Measurements from ENCODE around the gene CDC42BPG.

CDC42BPG gene

DNA sequence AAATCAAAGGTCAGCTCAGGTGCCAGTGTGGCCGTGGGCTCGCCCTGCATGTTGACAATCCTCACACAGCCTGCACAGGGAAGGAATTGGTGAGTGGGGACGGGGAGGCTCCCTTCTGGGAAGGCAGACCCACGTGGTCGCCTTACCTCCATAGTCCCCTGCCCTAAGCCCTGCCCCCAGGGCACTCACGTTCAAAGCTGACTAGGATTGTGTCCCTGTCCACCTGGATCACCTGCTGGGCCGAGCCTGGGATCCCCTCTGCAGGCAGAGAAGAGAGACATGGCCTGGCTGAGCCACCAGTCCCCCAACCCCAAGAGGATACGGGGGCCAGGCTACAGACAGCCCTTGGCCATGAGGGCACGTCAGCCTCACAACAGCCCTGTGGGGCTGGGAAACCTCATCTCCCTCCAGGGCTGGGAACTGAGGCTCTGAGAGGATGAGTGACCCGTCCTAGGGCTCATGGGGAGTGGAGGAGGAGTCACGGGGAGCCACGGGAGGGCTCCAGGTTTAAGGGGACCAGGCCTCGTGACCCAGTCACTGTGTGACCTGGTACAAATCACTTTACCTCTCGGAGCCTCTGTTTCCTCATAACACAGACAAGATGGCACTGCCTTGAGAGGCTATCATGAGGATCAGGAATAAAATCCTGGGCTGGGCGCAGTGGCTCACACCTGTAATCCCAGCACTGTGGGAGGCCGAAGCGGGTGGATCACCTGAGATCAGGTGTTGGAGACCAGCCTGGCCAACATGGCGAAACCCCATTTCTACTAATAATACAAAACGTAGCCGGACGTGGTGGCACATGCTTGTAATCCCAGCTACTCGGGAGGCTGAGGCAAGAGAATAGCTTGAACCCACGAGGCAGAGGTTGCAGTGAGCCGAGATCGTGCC is 54.0 kb downstream of the CDC42BPG start:
- Mint-ChIP-seq H3K36me3 (peaks cover 40% of the 10 kb centered on the region), H3K27me3 (no peaks in the 10 kb centered on the region), H3K4me3 (no peak overlapping the region), H3K4me1 (peaks cover 27% of the 10 kb centered on the region), H3K27ac (peak overlapping the region; percentile 39), H3K9me3 (no peaks in the 10 kb centered on the region)
- CTCF ChIA-PET: interaction anchor here (0.8 kb wide), 1 partner anchor 12 kb away, joined by 3 read pairs; the partner anchor contains the start of gene SF1
- no peak for DNase-seq

- H3K9me3 Mint-ChIP-seq: no peaks in the 10 kb centered on the region
- peaks cover 22% of the 10 kb centered on the region for H3K4me1 Mint-ChIP-seq
- H3K36me3 Mint-ChIP-seq: peaks cover 34% of the 10 kb centered on the region
- H3K4me3 Mint-ChIP-seq: no peak overlapping the region
- no peaks in the 10 kb centered on the region for H3K27me3 Mint-ChIP-seq
- DNase-seq: no peak
- CTCF ChIA-PET: no interaction called here
- H3K27ac Mint-ChIP-seq: no peak overlapping the region
Observed at GRCh38 chr11:64789331-64790204, 54.9 kb downstream of the CDC42BPG start.

DNA sequence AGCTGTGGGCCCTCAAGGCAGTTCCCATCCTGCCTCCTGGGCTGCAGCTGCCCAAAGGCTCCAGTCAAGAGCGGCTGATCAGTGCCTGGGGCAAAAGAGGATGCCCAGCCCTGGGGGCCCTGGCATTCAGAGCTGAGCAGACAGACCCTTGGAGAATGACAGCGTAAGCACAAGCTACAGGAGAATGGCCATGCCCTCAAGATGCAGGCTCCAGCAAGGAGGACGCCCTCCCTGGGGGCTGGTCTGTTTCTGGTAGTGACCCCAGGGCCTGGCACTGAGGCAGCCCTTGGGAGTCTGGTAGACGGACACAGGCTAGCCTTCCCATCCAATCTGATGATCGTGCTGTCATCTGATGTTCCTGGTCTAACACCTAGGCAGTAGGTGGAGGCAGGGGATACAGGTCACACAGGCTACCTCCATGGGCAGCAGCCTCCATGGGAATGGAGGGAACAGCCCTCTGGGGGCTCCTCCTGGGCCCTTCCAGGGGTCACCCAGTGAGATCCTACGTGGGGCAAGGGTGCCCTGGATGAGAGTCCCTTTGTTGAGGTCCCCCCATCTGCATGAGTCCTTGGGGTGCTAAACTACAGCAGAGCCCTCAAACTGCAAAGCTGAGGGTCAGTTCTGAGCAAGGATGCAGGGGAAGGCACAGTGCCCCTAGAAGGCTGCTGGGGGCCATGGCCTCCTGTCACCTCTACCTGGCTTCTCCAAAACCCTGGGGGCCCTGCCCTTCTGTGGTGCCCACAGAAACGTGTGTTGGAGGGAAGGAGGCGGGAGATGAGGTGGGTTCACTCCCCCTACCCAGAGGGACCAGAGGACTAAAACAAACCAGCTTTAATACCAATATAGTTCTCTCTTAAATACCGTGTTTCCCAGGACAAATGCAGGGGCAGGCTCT is 55.9 kb downstream of the CDC42BPG start:
- Mint-ChIP-seq H3K27ac (no peak overlapping the region), H3K4me3 (no peak overlapping the region), H3K9me3 (no peaks in the 10 kb centered on the region), H3K27me3 (no peaks in the 10 kb centered on the region), H3K36me3 (peaks cover 27% of the 10 kb centered on the region), H3K4me1 (peaks cover 13% of the 10 kb centered on the region)
- DNase-seq: peak; percentile 17
- CTCF ChIA-PET: interaction anchor here (0.6 to 1.3 kb wide), 6 partner anchors 10 to 106 kb away, joined by 3 to 5 read pairs (median 4); partner anchors contain the start of gene MAP4K2

DNA sequence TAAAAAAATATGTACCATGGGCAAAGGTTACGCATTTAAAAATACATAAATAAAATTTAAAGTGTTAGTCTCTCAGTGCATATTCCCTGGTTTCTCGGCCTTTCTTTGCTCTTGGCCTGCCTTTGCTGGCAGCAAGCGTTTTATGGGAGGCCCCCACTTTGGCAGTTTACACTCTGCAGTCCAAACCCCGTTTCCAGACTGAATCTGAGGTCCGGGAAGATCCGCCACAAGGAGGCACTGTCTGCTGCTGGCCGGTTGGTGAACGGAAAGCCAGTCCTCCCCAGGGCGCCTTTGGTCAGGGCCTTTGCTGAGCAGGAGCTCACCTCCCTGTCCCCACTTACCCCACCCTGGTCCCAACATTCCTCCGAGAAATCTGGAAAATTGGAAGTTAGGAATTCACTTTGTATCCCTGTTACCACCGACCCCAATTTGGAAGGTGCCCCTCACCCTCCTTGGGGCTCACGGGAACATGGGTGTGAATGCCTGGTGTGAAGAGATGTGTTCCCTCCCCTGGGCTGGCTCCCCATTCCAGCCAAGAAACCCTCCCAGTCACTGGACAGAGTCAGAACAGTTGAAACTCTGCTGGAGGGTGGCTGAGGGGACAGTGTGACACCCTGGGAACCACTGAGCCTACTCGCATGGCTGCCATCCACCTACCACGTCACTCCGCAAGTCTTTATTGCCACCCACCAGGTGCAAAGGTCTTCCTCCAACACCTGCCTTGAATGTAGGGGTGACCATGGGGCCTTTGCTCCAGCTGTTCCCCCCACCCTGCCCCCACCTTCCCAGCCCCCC is 56.7 kb downstream of the CDC42BPG start:
- Mint-ChIP-seq H3K36me3 (peaks cover 26% of the 10 kb centered on the region), H3K4me3 (no peak overlapping the region), H3K4me1 (peaks cover 5% of the 10 kb centered on the region), H3K9me3 (no peaks in the 10 kb centered on the region), H3K27me3 (no peaks in the 10 kb centered on the region), H3K27ac (peak overlapping the region; percentile 51)
- peak; percentile 76 for DNase-seq
- CTCF ChIA-PET: interaction anchor here (0.6 to 1.3 kb wide), 7 partner anchors 10 to 107 kb away, joined by 3 to 5 read pairs (median 4); partner anchors contain the start of gene MAP4K2

DNA sequence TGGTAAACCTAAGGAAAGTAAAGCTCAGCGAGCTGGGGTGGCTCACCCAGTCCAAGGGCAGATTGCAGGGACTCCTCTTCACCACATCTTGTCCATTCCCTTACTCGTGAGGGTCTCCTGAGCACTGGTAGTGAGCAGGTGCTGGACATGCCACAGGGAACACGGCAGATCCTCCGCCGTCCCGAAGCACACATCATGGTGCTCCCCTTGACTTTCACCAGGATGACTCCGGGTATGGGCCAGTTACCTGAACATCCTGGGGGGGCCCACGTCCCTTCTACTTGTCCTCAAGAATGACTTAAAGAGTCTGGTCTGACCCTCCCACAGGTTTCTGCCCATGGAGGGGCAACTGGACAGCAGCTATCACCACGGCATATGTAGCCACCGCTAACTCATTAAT is 58.1 kb downstream of the CDC42BPG start:
- H3K27ac Mint-ChIP-seq: no peak overlapping the region
- no peaks in the 10 kb centered on the region for H3K9me3 Mint-ChIP-seq
- no peak overlapping the region for H3K4me3 Mint-ChIP-seq
- peaks cover 3% of the 10 kb centered on the region for H3K4me1 Mint-ChIP-seq
- no peaks in the 10 kb centered on the region for H3K27me3 Mint-ChIP-seq
- CTCF ChIA-PET: interaction anchor here (1.0 to 1.1 kb wide), 2 partner anchors 101 to 529 kb away, joined by 3 read pairs; no protein-coding TSS in a partner anchor
- H3K36me3 Mint-ChIP-seq: peaks cover 24% of the 10 kb centered on the region
- peak; percentile 18 for DNase-seq

DNA sequence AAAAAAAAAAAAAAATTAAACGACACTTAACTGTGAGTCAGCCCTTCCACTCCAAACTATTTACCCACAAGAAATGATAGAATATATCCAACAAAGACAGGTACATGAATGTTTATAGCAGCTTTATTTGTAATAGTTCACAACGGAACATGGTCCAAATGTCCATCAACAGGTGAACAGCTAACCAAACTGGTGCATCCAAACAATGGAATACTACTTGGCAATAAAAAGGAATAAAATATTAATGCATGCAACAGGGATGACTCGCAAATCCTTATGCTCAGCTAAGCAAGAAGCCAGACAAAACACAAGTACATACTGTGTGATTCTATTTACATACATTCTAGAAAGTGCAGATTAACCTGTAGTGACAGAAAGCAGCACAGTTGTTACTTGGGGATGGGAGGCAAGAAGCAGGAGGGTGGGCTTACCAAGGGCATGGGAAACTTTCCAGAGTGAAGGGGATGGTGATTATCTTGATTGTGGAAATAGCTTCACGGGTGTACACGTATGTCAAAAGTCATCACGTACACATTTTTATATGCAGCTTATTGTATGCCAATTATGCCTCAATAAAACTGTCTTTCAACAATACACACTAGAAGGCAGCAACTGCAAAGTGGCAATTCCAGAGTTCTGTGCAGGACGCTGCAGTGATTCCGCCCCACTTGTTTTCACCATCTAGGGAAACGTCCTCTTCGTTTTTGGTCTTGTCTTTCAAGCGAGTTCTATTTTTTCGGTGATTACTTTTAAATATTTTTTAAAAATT is 59.5 kb downstream of the CDC42BPG start:
- no peaks in the 10 kb centered on the region for H3K27me3 Mint-ChIP-seq
- DNase-seq: no peak
- H3K36me3 Mint-ChIP-seq: peaks cover 23% of the 10 kb centered on the region
- no peak overlapping the region for H3K4me3 Mint-ChIP-seq
- CTCF ChIA-PET: interaction anchor here (0.8 to 1.4 kb wide), 3 partner anchors 10 to 325 kb away, joined by 3 to 4 read pairs (median 4); no protein-coding TSS in a partner anchor
- H3K27ac Mint-ChIP-seq: no peak overlapping the region
- H3K9me3 Mint-ChIP-seq: no peaks in the 10 kb centered on the region
- H3K4me1 Mint-ChIP-seq: peaks cover 16% of the 10 kb centered on the region

DNA sequence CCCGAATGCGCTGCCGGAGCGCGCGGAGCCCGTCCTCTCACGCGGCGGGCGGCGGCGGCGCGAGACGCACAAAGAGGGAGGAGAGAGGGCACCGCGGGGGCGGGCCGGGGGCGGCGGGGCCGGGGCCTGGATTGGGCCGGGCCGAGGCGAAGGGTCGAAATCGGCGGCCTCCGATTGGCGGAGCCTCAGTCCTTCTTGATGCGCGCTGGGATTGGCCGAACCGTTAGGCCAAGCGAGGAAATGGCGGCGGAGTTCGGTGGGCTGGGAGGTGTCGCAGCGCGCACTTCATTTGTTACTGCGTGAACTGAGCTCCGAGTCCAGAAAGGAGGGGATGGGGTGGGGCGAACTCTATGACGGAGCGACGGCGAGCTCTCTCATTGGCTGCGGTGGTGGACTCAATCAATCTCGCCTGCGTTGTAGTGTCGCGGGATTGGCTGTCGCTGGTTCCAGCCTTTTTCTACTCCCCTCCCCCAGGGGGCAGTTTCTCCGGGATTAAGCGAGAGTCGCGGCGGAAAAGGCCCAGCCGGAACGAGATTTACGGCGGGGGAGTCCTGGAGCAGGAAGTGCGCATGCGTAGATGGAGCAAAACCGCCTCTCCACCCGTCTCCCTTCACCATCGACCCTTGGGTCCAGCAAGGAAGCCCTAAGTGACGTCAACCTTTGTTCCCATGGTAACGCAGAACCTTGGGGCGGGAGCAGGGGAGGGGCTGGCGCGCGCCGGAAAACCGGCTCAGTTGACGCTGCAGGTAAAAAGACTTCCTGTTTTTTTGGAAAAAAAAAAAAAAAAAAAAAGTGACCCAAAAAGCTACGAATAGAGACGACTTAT is 65.8 kb downstream of the CDC42BPG start, which contains the start of gene SF1:
Gene SF1, minus strand, starts transcription at position 70 of the 826 bp plus-strand sequence. CDS start 150 bp downstream, outside the sequence.
- H3K9me3 Mint-ChIP-seq: no peaks in the 10 kb centered on the region
- H3K4me3 Mint-ChIP-seq: peak within 1 kb of the TSS; percentile 96
- H3K27me3 Mint-ChIP-seq: no peaks in the 10 kb centered on the region
- peak; percentile 100 for DNase-seq
- peaks cover 48% of the 10 kb centered on the region for H3K36me3 Mint-ChIP-seq
- H3K27ac Mint-ChIP-seq: peak within 1 kb of the TSS; percentile 100
- CTCF ChIA-PET: interaction anchor here (0.9 to 6.2 kb wide), 6 partner anchors 11 to 65 kb away, joined by 3 to 39 read pairs (median 3); partner anchors contain the start of gene RASGRP2
- H3K4me1 Mint-ChIP-seq: peaks cover 57% of the 10 kb centered on the region

- peak overlapping the region; percentile 86 for H3K4me3 Mint-ChIP-seq
- CTCF ChIA-PET: interaction anchor here (0.9 to 6.2 kb wide), 6 partner anchors 10 to 66 kb away, joined by 3 to 39 read pairs (median 3); partner anchors contain the start of gene RASGRP2
- DNase-seq: no peak
- H3K9me3 Mint-ChIP-seq: no peaks in the 10 kb centered on the region
- H3K36me3 Mint-ChIP-seq: peaks cover 53% of the 10 kb centered on the region
- H3K27ac Mint-ChIP-seq: peak overlapping the region; percentile 100
- H3K4me1 Mint-ChIP-seq: peaks cover 62% of the 10 kb centered on the region
- no peaks in the 10 kb centered on the region for H3K27me3 Mint-ChIP-seq
Observed at GRCh38 chr11:64778223-64778472, 66.3 kb downstream of the CDC42BPG start.

DNA sequence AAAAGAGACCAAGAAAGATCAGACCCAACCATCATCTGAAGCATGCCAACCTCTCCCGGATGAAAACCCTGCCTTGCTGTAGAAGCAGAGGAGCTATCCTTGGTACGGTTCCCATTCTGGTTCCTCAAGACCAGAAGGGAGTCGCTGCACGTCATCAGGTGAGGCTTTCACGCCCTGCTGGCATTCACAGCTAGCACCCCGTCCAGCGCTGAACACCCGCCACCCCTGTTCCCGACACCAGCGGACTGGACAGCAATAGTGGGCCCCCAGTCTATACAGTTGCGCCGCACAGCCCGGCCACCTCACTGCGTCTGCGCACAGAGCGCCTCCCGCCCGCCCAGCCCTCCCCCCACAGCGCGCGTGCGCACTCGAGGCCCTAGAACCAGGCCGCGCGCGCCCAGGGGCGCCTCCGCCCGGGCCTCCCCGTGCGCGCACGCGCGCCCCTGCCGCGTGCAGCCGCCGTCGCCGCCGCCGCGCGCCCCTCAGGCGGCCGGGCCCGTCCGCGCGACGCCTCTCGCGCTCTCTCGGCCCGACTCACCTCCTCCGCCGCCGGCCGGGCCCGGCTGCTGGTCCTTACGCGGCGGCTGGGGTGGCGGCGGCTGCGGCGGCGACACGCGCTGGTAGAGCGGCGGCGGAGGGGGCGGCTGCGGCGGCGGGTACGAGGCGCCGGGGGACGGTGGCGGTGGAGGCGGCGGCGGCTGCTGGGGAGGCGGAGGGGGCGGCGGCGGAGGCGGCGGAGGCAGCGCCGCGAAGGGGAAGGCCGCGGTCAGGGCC is 66.8 kb downstream of the CDC42BPG start:
- H3K9me3 Mint-ChIP-seq: no peaks in the 10 kb centered on the region
- peaks cover 67% of the 10 kb centered on the region for H3K4me1 Mint-ChIP-seq
- CTCF ChIA-PET: interaction anchor here (0.8 to 6.2 kb wide), 4 partner anchors 10 to 34 kb away, joined by 3 to 39 read pairs (median 4); partner anchors contain the start of gene RASGRP2
- peak overlapping the region; percentile 96 for H3K4me3 Mint-ChIP-seq
- peak; percentile 86 for DNase-seq
- peaks cover 58% of the 10 kb centered on the region for H3K36me3 Mint-ChIP-seq
- H3K27ac Mint-ChIP-seq: peak overlapping the region; percentile 94
- H3K27me3 Mint-ChIP-seq: no peaks in the 10 kb centered on the region

GRCh38 chr11:64776875-64777274 is 67.6 kb downstream of the CDC42BPG start:
- peaks cover 75% of the 10 kb centered on the region for H3K4me1 Mint-ChIP-seq
- H3K4me3 Mint-ChIP-seq: peak overlapping the region; percentile 96
- CTCF ChIA-PET: interaction anchor here (0.8 to 6.2 kb wide), 4 partner anchors 9 to 33 kb away, joined by 3 to 39 read pairs (median 4); partner anchors contain the start of gene RASGRP2
- H3K36me3 Mint-ChIP-seq: peaks cover 65% of the 10 kb centered on the region
- DNase-seq: no peak
- peak overlapping the region; percentile 94 for H3K27ac Mint-ChIP-seq
- H3K27me3 Mint-ChIP-seq: no peaks in the 10 kb centered on the region
- H3K9me3 Mint-ChIP-seq: no peaks in the 10 kb centered on the region

- Mint-ChIP-seq H3K27me3 (no peaks in the 10 kb centered on the region), H3K36me3 (peaks cover 69% of the 10 kb centered on the region), H3K27ac (peak overlapping the region; percentile 94), H3K4me1 (peaks cover 79% of the 10 kb centered on the region), H3K9me3 (no peaks in the 10 kb centered on the region), H3K4me3 (peak overlapping the region; percentile 96)
- DNase-seq: no peak
- CTCF ChIA-PET: interaction anchor here (1.3 to 6.2 kb wide), 2 partner anchors 8 to 33 kb away, joined by 5 to 39 read pairs; partner anchors contain the start of gene RASGRP2
Observed at GRCh38 chr11:64776425-64776824, 68.0 kb downstream of the CDC42BPG start.
